DND-41 (cell line): ENCODE data around the gene YARS1.

ENCODE experiments used
- ATAC-seq: fragments of 200-7000 bp; cut with Tn5 transposase; 3 replicates; pipeline ENCODE4 v1.9.1; 2021; ENCODE audit warnings: low read depth; ENCODE audit not compliant: insufficient read depth
- DNase-seq: peaks from one replicate; pipeline ENCODE4 v3.0.0-alpha.2; 2020
- H2AFZ ChIP-seq: 2 replicates; pipeline ENCODE4 v1.6.0; 2012; ENCODE audit warnings: low read depth, low read length
- H3K27ac ChIP-seq: 2 replicates; pipeline ENCODE4 v1.5.1; 2012; ENCODE audit warnings: low read length, inconsistent platforms
- H3K27me3 ChIP-seq: fragments of 200-600 bp; sonication (generic); 2 replicates; pipeline ENCODE4 v1.6.0; 2012; ENCODE audit warnings: low read length, mild to moderate bottlenecking, inconsistent platforms; ENCODE audit not compliant: insufficient read depth, poor library complexity
- H3K36me3 ChIP-seq: 2 replicates; pipeline ENCODE4 v1.5.1; 2012; ENCODE audit warnings: low read length, inconsistent platforms; ENCODE audit not compliant: insufficient read depth
- H3K4me1 ChIP-seq: 2 replicates; pipeline ENCODE4 v1.5.1; 2012; ENCODE audit warnings: mild to moderate bottlenecking, low read length; ENCODE audit not compliant: insufficient read depth
- H3K4me2 ChIP-seq: 2 replicates; pipeline ENCODE4 v1.6.0; 2012; ENCODE audit warnings: mild to moderate bottlenecking, moderate library complexity, low read length, inconsistent platforms; ENCODE audit not compliant: insufficient read depth
- H3K4me3 ChIP-seq, 2 experiments: fragments of 200-600 bp in 1 of 2; shearing (Covaris generic) in 1 of 2; 2 replicates each; pipeline ENCODE4 v1.5.1; 2012 to 2016; ENCODE audit warnings: inconsistent platforms in 2 of 2, low read length in 2 of 2, mild to moderate bottlenecking in 2 of 2, low read depth in 1 of 2, moderate library complexity in 1 of 2
- H3K79me2 ChIP-seq: 2 replicates; pipeline ENCODE4 v1.6.0; 2012; ENCODE audit warnings: low read length, inconsistent platforms; ENCODE audit not compliant: insufficient read depth
- H3K9ac ChIP-seq: 2 replicates; pipeline ENCODE4 v1.6.0; 2012; ENCODE audit warnings: low read depth, mild to moderate bottlenecking, inconsistent platforms, low read length, moderate library complexity
- H3K9me3 ChIP-seq: 2 replicates; pipeline ENCODE4 v1.5.1; 2012; ENCODE audit warnings: low read length, moderate library complexity, mild to moderate bottlenecking, inconsistent platforms; ENCODE audit not compliant: insufficient read depth, severe bottlenecking
- H4K20me1 ChIP-seq: 2 replicates; pipeline ENCODE4 v1.6.0; 2012; ENCODE audit warnings: low read length; ENCODE audit not compliant: insufficient read depth
- EZH2 ChIP-seq: IDR thresholded peaks from 3 replicates; pipeline ENCODE4 v1.6.1; 2012; ENCODE audit warnings: borderline replicate concordance, low read depth, mild to moderate bottlenecking, moderate library complexity, low read length, inconsistent platforms; ENCODE audit not compliant: severe bottlenecking
- TF ChIP-seq, protein P1 (sequence below): IDR thresholded peaks from 2 replicates; pipeline ENCODE4 v1.5.1; 2012; ENCODE audit warnings: borderline replicate concordance, low read length, moderate library complexity, mild to moderate bottlenecking; ENCODE audit not compliant: poor library complexity, severe bottlenecking; ENCODE audit errors: extremely low read depth

The YARS1 gene

DNA sequence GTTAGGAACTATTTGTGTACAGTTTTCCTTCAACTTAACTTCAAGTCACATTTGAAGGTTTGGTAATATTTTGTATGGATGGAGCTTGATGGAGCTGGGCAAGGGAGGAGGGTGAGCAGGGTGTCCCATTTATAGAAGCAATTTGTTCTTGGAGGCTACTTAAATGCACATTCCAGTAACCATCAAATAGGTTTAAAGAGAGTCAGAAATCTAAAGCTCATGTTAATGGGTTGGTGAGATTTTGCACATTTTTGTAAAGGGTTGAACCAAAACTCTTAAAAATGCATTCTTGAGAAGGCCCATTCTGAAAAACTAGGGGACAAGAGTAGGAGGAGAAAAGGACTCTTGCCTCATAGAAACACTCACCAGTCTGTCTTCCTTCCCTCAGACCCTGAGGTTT, 43.4 kb upstream of the YARS1 start:
- peaks cover 4% of the 10 kb centered on the region for H4K20me1 ChIP-seq
- H3K36me3 ChIP-seq, result peaks cover 83% of the 10 kb centered on the region
- H3K9me3 ChIP-seq, result no peaks in the 10 kb centered on the region
- no peaks in the 10 kb centered on the region for H3K27me3 ChIP-seq
- no peaks in the 10 kb centered on the region for H3K4me1 ChIP-seq
- TF ChIP-seq EZH2, result no peak
- TF ChIP-seq, protein P1, sequence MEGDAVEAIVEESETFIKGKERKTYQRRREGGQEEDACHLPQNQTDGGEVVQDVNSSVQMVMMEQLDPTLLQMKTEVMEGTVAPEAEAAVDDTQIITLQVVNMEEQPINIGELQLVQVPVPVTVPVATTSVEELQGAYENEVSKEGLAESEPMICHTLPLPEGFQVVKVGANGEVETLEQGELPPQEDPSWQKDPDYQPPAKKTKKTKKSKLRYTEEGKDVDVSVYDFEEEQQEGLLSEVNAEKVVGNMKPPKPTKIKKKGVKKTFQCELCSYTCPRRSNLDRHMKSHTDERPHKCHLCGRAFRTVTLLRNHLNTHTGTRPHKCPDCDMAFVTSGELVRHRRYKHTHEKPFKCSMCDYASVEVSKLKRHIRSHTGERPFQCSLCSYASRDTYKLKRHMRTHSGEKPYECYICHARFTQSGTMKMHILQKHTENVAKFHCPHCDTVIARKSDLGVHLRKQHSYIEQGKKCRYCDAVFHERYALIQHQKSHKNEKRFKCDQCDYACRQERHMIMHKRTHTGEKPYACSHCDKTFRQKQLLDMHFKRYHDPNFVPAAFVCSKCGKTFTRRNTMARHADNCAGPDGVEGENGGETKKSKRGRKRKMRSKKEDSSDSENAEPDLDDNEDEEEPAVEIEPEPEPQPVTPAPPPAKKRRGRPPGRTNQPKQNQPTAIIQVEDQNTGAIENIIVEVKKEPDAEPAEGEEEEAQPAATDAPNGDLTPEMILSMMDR, result no peak
- H3K9ac ChIP-seq, result no peak overlapping the region
- H3K4me3 ChIP-seq, result no peak overlapping the region
- no peak for DNase-seq
- H3K4me2 ChIP-seq, result no peak overlapping the region
- H3K79me2 ChIP-seq, result no peaks in the 10 kb centered on the region
- H3K27ac ChIP-seq, result no peak overlapping the region
- H2AFZ ChIP-seq, result no peak overlapping the region
- ATAC-seq, result no peak

GRCh38 chr1:32859915-32860314, 42.8 kb upstream of the YARS1 start:
- Histone ChIP-seq H3K36me3 (peaks cover 88% of the 10 kb centered on the region), H3K27ac (no peak overlapping the region), H2AFZ (no peak overlapping the region), H3K79me2 (no peaks in the 10 kb centered on the region), H3K9ac (no peak overlapping the region), H3K4me2 (no peak overlapping the region), H3K4me3 (no peak overlapping the region), H3K27me3 (no peaks in the 10 kb centered on the region), H4K20me1 (peaks cover 4% of the 10 kb centered on the region), H3K9me3 (no peaks in the 10 kb centered on the region), H3K4me1 (no peaks in the 10 kb centered on the region)
- ATAC-seq, result no peak
- no peak for TF ChIP-seq EZH2
- TF ChIP-seq, protein P1, result no peak
- no peak for DNase-seq

DNA sequence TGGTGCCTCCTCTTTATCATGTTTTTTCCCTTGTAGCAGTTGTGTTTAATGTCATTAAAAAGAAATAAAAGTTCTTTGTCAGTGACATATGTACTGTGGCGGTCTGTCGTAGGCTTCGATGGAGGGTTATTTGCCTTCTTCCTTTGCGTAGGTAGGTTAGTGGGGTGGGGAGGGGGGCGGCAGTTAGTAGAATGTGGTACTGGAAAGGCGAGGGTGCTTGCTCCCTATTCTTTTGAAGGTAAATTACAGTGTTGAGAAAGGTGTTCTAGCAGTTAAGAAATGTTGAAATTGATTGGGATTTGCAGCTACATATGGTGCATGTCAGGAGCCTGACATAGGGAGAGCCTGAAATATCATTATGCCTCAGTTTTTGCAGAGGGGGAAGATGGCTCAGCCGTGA, 41.6 kb upstream of the YARS1 start:
- TF ChIP-seq, protein P1, result no peak
- no peak for TF ChIP-seq EZH2
- no peak overlapping the region for H3K4me3 ChIP-seq
- H3K9ac ChIP-seq, result no peak overlapping the region
- no peak overlapping the region for H2AFZ ChIP-seq
- no peaks in the 10 kb centered on the region for H3K27me3 ChIP-seq
- H3K9me3 ChIP-seq, result no peaks in the 10 kb centered on the region
- H3K36me3 ChIP-seq, result peaks cover 88% of the 10 kb centered on the region
- no peaks in the 10 kb centered on the region for H3K4me1 ChIP-seq
- peaks cover 4% of the 10 kb centered on the region for H4K20me1 ChIP-seq
- DNase-seq, result no peak
- ATAC-seq, result no peak
- H3K27ac ChIP-seq, result no peak overlapping the region
- H3K4me2 ChIP-seq, result no peak overlapping the region
- H3K79me2 ChIP-seq, result no peaks in the 10 kb centered on the region

DNA sequence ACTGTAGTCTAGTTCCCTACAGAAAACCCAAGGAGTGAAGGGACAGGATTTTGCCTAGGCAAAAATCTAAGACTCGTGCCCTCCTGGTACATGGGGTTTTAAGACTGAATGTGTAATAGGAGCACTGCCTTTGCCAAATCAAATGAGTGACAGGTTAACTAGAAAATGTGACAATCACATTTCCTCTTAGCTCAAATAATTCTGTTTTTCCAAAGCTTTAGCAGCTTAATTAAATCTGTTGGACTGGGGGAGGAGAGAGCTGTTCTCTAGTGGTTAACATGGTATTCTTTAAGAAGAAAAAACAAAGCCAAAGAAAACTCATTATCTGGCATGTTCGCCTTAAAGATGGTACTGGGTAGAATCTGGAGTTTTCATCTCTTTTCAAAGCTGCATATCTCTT, 41.0 kb upstream of the YARS1 start:
- DNase-seq (no peak), ATAC-seq (no peak)
- no peak overlapping the region for H3K4me2 ChIP-seq
- H3K4me3 ChIP-seq, result no peak overlapping the region
- no peak overlapping the region for H2AFZ ChIP-seq
- TF ChIP-seq, protein P1, result no peak
- TF ChIP-seq EZH2, result no peak
- H3K27me3 ChIP-seq, result no peaks in the 10 kb centered on the region
- H3K4me1 ChIP-seq, result no peaks in the 10 kb centered on the region
- H3K27ac ChIP-seq, result no peak overlapping the region
- H3K36me3 ChIP-seq, result peaks cover 90% of the 10 kb centered on the region
- no peak overlapping the region for H3K9ac ChIP-seq
- peaks cover 4% of the 10 kb centered on the region for H4K20me1 ChIP-seq
- no peaks in the 10 kb centered on the region for H3K9me3 ChIP-seq
- H3K79me2 ChIP-seq, result no peaks in the 10 kb centered on the region
